Neural cell (in vitro differentiated cells): ENCODE data around the gene TDRD10.

Source experiments
- EZH2 ChIP-seq: fragments of 200-600, 300-800 bp; shearing (Covaris generic), sonication (generic); IDR thresholded peaks from 2 replicates; pipeline ENCODE4 v1.6.1; 2014; ENCODE audit warnings: antibody characterized with exemption, low read length, borderline replicate concordance, mild to moderate bottlenecking; ENCODE audit not compliant: insufficient read depth, poor library complexity, severe bottlenecking
- RAD21 ChIP-seq: fragments of 450-650 bp; conservative IDR thresholded peaks from 2 replicates; pipeline ENCODE4 v1.6.1; 2014; ENCODE audit warnings: antibody characterized with exemption, mild to moderate bottlenecking, moderate library complexity
- TF ChIP-seq, protein P1 (sequence below): fragments of 450-650 bp; IDR thresholded peaks from 2 replicates; pipeline ENCODE4 v1.5.1; 2014; ENCODE audit warnings: antibody characterized with exemption, mild to moderate bottlenecking, moderate library complexity; ENCODE audit not compliant: poor library complexity, severe bottlenecking

DNA sequence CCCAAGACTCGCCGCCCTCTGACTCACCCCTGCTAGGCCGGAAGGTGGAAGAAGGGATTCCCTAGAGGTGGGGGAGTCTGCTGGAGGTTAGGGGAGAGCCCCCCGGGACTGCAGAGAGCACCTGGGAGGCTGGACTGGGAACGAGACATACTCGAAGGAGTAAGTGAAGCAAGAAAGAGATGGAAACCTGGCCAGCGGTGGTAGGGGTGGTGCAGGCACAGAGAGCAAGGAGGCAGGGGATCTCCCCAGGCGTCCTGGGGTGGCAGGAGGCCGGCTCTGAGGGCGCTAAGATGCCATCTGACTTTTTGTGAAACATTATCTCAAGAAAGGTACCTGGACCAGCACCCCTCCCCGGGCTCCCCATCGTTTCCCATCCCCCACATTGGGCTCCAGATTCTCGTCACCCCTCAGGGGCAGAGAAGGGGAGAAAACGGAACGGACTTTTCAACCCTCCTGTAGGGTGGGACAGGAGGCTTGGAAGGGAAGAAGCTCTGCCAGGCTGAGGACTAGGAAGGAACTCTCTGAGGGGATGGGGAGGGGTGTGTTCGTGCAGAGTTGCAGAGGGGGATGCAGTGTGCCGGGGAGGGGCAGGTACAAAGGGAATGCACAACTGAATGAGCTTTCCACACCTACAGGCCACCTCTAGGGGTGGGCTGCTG, 66.3 kb downstream of the TDRD10 start:
- TF ChIP-seq, protein P1, sequence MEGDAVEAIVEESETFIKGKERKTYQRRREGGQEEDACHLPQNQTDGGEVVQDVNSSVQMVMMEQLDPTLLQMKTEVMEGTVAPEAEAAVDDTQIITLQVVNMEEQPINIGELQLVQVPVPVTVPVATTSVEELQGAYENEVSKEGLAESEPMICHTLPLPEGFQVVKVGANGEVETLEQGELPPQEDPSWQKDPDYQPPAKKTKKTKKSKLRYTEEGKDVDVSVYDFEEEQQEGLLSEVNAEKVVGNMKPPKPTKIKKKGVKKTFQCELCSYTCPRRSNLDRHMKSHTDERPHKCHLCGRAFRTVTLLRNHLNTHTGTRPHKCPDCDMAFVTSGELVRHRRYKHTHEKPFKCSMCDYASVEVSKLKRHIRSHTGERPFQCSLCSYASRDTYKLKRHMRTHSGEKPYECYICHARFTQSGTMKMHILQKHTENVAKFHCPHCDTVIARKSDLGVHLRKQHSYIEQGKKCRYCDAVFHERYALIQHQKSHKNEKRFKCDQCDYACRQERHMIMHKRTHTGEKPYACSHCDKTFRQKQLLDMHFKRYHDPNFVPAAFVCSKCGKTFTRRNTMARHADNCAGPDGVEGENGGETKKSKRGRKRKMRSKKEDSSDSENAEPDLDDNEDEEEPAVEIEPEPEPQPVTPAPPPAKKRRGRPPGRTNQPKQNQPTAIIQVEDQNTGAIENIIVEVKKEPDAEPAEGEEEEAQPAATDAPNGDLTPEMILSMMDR: no peak
- TF ChIP-seq RAD21 (no peak), EZH2 (no peak)
